H1 (cell line): ENCODE results near the gene RHOG.

ENCODE experiments used
- EZH2 ChIP-seq: fragments of 200-600 bp; sonication (generic); IDR thresholded peaks from 2 replicates; pipeline ENCODE4 v1.7.1; 2012; ENCODE audit warnings: low read depth, mild to moderate bottlenecking, moderate library complexity, low read length, inconsistent platforms; ENCODE audit not compliant: severe bottlenecking
- GABPA ChIP-seq: IDR thresholded peaks from 2 replicates; pipeline ENCODE4 v1.6.1; 2011; ENCODE audit warnings: mild to moderate bottlenecking, low read length, moderate library complexity, borderline replicate concordance; ENCODE audit not compliant: insufficient read depth
- JUND ChIP-seq: IDR thresholded peaks from 2 replicates; pipeline ENCODE4 v1.6.1; 2011; ENCODE audit warnings: mild to moderate bottlenecking, improper control_type of control experiment, low read length
- POLR2A ChIP-seq, 2 experiments: IDR thresholded peaks; 1 replicate in 1 of 2; 2 replicates in 1 of 2; pipeline ENCODE4 v1.6.1; 2011; ENCODE audit warnings: low read depth in 2 of 2, low read length in 2 of 2, mild to moderate bottlenecking in 2 of 2; ENCODE audit errors: control extremely low read depth in 1 of 2
- POLR2AphosphoS5 ChIP-seq: IDR thresholded peaks from 2 replicates; pipeline ENCODE4 v1.6.1; 2011; ENCODE audit warnings: low read depth, low read length
- RFX5 ChIP-seq: IDR thresholded peaks from 2 replicates; pipeline ENCODE4 v1.6.1; 2011; ENCODE audit warnings: low read depth, low read length, improper control_type of control experiment, borderline replicate concordance
- SIRT6 ChIP-seq: IDR thresholded peaks from one replicate; pipeline ENCODE4 v1.7.1; 2012; ENCODE audit warnings: low read length, inconsistent platforms
- SP2 ChIP-seq: IDR thresholded peaks from 2 replicates; pipeline ENCODE4 v1.6.1; 2012; ENCODE audit warnings: mild to moderate bottlenecking, low read length, inconsistent platforms
- TAF1 ChIP-seq: IDR thresholded peaks from 2 replicates; pipeline ENCODE4 v1.6.1; 2011; ENCODE audit warnings: mild to moderate bottlenecking, low read depth, low read length
- TEAD4 ChIP-seq: IDR thresholded peaks from 2 replicates; pipeline ENCODE4 v1.6.1; 2012; ENCODE audit warnings: low read depth, low read length, inconsistent platforms, mixed read lengths
- TF ChIP-seq, protein P1 (sequence below), 3 experiments: IDR thresholded peaks; 1 replicate in 2 of 3; 2 replicates in 1 of 3; pipeline versions ENCODE4 v1.5.1 to v1.6.1; 2011; ENCODE audit warnings: low read length in 3 of 3, mild to moderate bottlenecking in 3 of 3, inconsistent platforms in 2 of 3, low read depth in 1 of 3, moderate library complexity in 1 of 3; ENCODE audit not compliant: insufficient read depth in 1 of 3; ENCODE audit errors: control extremely low read depth in 1 of 3

DNA sequence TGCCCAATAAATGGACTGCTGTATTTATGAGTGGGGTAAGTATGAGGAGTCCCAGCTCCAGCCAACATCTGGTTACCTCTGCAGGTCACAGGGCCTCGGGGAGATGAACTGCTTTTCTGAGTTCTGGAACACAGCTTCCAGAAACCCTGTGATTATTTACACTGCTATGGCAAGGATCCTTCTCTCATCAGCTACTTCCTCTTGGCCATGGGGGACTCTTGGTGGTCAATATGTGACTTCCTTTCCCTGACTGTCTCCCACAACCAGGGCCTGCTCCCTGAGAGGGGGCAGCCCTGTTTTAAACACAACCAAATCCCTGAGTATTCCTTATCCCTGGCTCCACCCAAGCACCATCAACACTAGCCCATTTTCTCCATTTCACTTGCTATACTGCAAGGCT lies 10.0 kb downstream of the RHOG start:
- TF ChIP-seq, protein P1, sequence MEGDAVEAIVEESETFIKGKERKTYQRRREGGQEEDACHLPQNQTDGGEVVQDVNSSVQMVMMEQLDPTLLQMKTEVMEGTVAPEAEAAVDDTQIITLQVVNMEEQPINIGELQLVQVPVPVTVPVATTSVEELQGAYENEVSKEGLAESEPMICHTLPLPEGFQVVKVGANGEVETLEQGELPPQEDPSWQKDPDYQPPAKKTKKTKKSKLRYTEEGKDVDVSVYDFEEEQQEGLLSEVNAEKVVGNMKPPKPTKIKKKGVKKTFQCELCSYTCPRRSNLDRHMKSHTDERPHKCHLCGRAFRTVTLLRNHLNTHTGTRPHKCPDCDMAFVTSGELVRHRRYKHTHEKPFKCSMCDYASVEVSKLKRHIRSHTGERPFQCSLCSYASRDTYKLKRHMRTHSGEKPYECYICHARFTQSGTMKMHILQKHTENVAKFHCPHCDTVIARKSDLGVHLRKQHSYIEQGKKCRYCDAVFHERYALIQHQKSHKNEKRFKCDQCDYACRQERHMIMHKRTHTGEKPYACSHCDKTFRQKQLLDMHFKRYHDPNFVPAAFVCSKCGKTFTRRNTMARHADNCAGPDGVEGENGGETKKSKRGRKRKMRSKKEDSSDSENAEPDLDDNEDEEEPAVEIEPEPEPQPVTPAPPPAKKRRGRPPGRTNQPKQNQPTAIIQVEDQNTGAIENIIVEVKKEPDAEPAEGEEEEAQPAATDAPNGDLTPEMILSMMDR (IDR thresholded peaks at IDR 0.05; ENCODE audit: control extremely low read depth in 1 of 3, insufficient read depth in 1 of 3, low read depth in 1 of 3, low read length in 3 of 3), result no peak
- TF ChIP-seq EZH2, result no peak
- no peak for TF ChIP-seq POLR2AphosphoS5
- TF ChIP-seq SP2, result no peak
- no peak for TF ChIP-seq RFX5
- no peak for TF ChIP-seq SIRT6
- TF ChIP-seq JUND, result no peak
- TF ChIP-seq POLR2A (IDR thresholded peaks at IDR 0.05; ENCODE audit: control extremely low read depth in 1 of 2, low read depth in 2 of 2, low read length in 2 of 2), result no peak
- TF ChIP-seq TEAD4, result no peak
- no peak for TF ChIP-seq TAF1
- no peak for TF ChIP-seq GABPA
